Measurements from ENCODE around the gene NPR1.

GRCh38 chr1:153649863-153650235 lies 28.6 kb upstream of the NPR1 start:
- no peak for TF ChIP-seq SUZ12 (IDR thresholded peaks at IDR 0.05; ENCODE audit: extremely low read depth, insufficient read depth, insufficient read length)
- no peak for TF ChIP-seq YY1 (IDR thresholded peaks at IDR 0.05; ENCODE audit: insufficient read depth, insufficient read length)
